Breast epithelium (tissue), 3 donors: ENCODE measurements around the gene TOP3B.

Experiments used
- CTCF ChIP-seq, 3 donors: fragments of 450-650 bp; IDR thresholded peaks; one replicate each; pipeline ENCODE4 v1.5.1; 2016 to 2017; ENCODE audit warnings: antibody characterized with exemption in 3 of 3, mild to moderate bottlenecking in 3 of 3, moderate library complexity in 3 of 3
- POLR2A ChIP-seq: fragments of 450-650 bp; IDR thresholded peaks from one replicate; pipeline ENCODE4 v1.6.1; 2016; ENCODE audit warnings: antibody characterized with exemption, mild to moderate bottlenecking, moderate library complexity
- POLR2AphosphoS5 ChIP-seq, 3 donors: sonication (generic); formaldehyde crosslinking; IDR thresholded peaks; one replicate each; pipeline ENCODE4 v1.6.1; 2017; ENCODE audit warnings: antibody characterized with exemption in 3 of 3

GRCh38 chr22:21929253-21929652, 53.3 kb downstream of the TOP3B start:
- no peak for TF ChIP-seq CTCF (IDR thresholded peaks at IDR 0.05)
- no peak for TF ChIP-seq POLR2AphosphoS5 (IDR thresholded peaks at IDR 0.05)
- no peak for TF ChIP-seq POLR2A
